IMR-90 (cell line): ENCODE data around the gene ZNF366.

ENCODE experiments used
- CEBPB ChIP-seq: IDR thresholded peaks from 2 replicates; pipeline ENCODE4 v1.6.1; 2012; ENCODE audit warnings: low read depth, low read length, improper control_type of control experiment
- CHD1 ChIP-seq: IDR thresholded peaks from 2 replicates; pipeline ENCODE4 v1.6.1; 2012; ENCODE audit warnings: low read depth, low read length, improper control_type of control experiment
- ELK1 ChIP-seq: fragments of 150-350 bp; IDR thresholded peaks from 2 replicates; pipeline ENCODE4 v1.6.1; 2016; ENCODE audit warnings: low read depth, mild to moderate bottlenecking, low read length, moderate library complexity, borderline replicate concordance
- MAZ ChIP-seq: IDR thresholded peaks from 2 replicates; pipeline ENCODE4 v1.6.1; 2012; ENCODE audit warnings: low read depth, mild to moderate bottlenecking, low read length, improper control_type of control experiment, moderate library complexity, borderline replicate concordance
- MXI1 ChIP-seq: IDR thresholded peaks from 2 replicates; pipeline ENCODE4 v1.6.1; 2012; ENCODE audit warnings: low read depth, mild to moderate bottlenecking, low read length, moderate library complexity, borderline replicate concordance
- NFE2L2 ChIP-seq: fragments of 150-350 bp; IDR thresholded peaks from 2 replicates; pipeline ENCODE4 v1.6.1; 2016; ENCODE audit warnings: low read depth, mild to moderate bottlenecking, low read length
- POLR2A ChIP-seq: IDR thresholded peaks from 2 replicates; pipeline ENCODE4 v1.6.1; 2012; ENCODE audit warnings: mild to moderate bottlenecking, low read depth, low read length
- RAD21 ChIP-seq: IDR thresholded peaks from 2 replicates; pipeline ENCODE4 v1.6.1; 2012; ENCODE audit warnings: low read length, improper control_type of control experiment
- RCOR1 ChIP-seq: IDR thresholded peaks from 2 replicates; pipeline ENCODE4 v1.6.1; 2012; ENCODE audit warnings: mild to moderate bottlenecking, low read length, improper control_type of control experiment; ENCODE audit not compliant: insufficient replicate concordance
- RFX5 ChIP-seq: IDR thresholded peaks from 2 replicates; pipeline ENCODE4 v1.8.0; 2012; ENCODE audit warnings: low read depth, mild to moderate bottlenecking, low read length, moderate library complexity
- SMC3 ChIP-seq: fragments of 150-350 bp; IDR thresholded peaks from 2 replicates; pipeline ENCODE4 v1.6.1; 2016; ENCODE audit warnings: low read depth, mild to moderate bottlenecking, antibody characterized with exemption, low read length, moderate library complexity
- TF ChIP-seq, protein P1 (sequence below): conservative IDR thresholded peaks from 2 replicates; pipeline ENCODE4 v1.5.1; 2012; ENCODE audit warnings: mild to moderate bottlenecking, low read depth, low read length, improper control_type of control experiment
- TF ChIP-seq, protein P2 (sequence below): fragments of 150-350 bp; IDR thresholded peaks from 2 replicates; pipeline ENCODE4 v1.6.1; 2017; ENCODE audit warnings: mild to moderate bottlenecking, antibody characterized with exemption, low read length, low read depth

DNA sequence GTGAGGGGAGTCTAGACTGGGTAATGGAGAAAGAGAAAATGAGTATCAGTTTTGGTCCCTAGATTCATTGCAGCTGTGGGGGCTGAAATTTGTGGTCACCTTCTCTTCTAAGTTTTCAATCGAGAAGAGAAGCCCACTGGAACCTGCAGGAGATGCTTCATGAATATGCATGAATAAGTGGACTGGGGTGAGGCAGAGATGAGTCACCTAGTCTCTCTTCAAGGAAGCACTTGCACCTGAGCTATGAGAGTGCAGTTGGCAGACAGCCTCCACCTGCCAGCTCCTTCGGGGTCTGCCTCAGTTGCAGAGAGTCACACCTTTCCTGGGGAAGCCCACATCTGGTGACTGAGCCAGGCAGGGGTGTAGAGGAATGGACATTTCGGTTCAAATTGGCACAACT, 69.1 kb downstream of the ZNF366 start:
- no peak for TF ChIP-seq NFE2L2
- TF ChIP-seq, protein P1, sequence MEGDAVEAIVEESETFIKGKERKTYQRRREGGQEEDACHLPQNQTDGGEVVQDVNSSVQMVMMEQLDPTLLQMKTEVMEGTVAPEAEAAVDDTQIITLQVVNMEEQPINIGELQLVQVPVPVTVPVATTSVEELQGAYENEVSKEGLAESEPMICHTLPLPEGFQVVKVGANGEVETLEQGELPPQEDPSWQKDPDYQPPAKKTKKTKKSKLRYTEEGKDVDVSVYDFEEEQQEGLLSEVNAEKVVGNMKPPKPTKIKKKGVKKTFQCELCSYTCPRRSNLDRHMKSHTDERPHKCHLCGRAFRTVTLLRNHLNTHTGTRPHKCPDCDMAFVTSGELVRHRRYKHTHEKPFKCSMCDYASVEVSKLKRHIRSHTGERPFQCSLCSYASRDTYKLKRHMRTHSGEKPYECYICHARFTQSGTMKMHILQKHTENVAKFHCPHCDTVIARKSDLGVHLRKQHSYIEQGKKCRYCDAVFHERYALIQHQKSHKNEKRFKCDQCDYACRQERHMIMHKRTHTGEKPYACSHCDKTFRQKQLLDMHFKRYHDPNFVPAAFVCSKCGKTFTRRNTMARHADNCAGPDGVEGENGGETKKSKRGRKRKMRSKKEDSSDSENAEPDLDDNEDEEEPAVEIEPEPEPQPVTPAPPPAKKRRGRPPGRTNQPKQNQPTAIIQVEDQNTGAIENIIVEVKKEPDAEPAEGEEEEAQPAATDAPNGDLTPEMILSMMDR = no peak
- no peak for TF ChIP-seq MXI1
- no peak for TF ChIP-seq POLR2A
- TF ChIP-seq ELK1 = no peak
- no peak for TF ChIP-seq RFX5
- no peak for TF ChIP-seq SMC3
- TF ChIP-seq RAD21 = no peak
- no peak for TF ChIP-seq CHD1
- no peak for TF ChIP-seq MAZ
- TF ChIP-seq, protein P2, sequence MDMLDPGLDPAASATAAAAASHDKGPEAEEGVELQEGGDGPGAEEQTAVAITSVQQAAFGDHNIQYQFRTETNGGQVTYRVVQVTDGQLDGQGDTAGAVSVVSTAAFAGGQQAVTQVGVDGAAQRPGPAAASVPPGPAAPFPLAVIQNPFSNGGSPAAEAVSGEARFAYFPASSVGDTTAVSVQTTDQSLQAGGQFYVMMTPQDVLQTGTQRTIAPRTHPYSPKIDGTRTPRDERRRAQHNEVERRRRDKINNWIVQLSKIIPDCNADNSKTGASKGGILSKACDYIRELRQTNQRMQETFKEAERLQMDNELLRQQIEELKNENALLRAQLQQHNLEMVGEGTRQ = no peak
- no peak for TF ChIP-seq RCOR1
- no peak for TF ChIP-seq CEBPB
